ENCODE results near the gene OPTC. TPM values are rescaled to one million over a fixed set of nuclear protein-coding genes. Genes with fewer than 3 reads are reported as not detected.
A peak's percentile ranks its signal among the peaks of the same experiment; 100 is the strongest.
"Not testable (repeated sequence)": the region's sequence is repeated elsewhere in the genome, so short reads cannot be mapped to it uniquely, and the experiment has no call there.

OPTC gene
- total RNA-seq, 8 experiments from 2014 or later: 0.19 TPM; not detected in 7

- in situ Hi-C loops (cut with MboI; ENCODE audit: low pct_unique_long_range_greater_than_20kb in 2 of 9, low sequenced_read_pairs in 9 of 9, unreplicated experiment in 9 of 9): loop anchor here in 3 of 9 experiments (25.0 kb wide), 3 partner anchors 124 to 199 kb away; partner anchors contain the start of gene ATP2B4 (in 1 of the 3)
- no peak overlapping the region for H3K4me3 ChIP-seq
- peak overlapping the region; percentile 34 to 45 for H3K27ac ChIP-seq
- WGBS, 10 experiments: 7 to 60% (median 20%) methylated on average over 1 to 7 of the region's 10 CpGs; no CpG with 5 or more reads in 1 of the 10 experiments
- H3K4me1 ChIP-seq (replicated peaks in 1 of 2): peaks cover 68 to 71% of the 10 kb centered on the region in 2 donors
- peak; percentile 25 to 93 (median 60) for ATAC-seq (replicated peaks in 6 of 8)
These were observed 19.1 kb downstream of the OPTC start for GRCh38 chr1:203512848-203513584.

- 38 to 100% (median 57%) methylated on average over 1 to 3 of the region's 9 CpGs; no CpG with 5 or more reads in 5 of the 10 experiments for WGBS, 10 experiments
- peaks cover 63 to 68% of the 10 kb centered on the region in 2 donors for H3K4me1 ChIP-seq (replicated peaks in 1 of 2)
- in situ Hi-C loops (cut with MboI; ENCODE audit: low pct_unique_long_range_greater_than_20kb in 2 of 9, low sequenced_read_pairs in 9 of 9, unreplicated experiment in 9 of 9): loop anchor here in 3 of 9 experiments (25.0 kb wide), 3 partner anchors 124 to 199 kb away; partner anchors contain the start of gene ATP2B4 (in 1 of the 3)
- H3K4me3 ChIP-seq: no peak overlapping the region
- H3K27ac ChIP-seq: peak overlapping the region; percentile 34 to 45
- peak in 1 of 8 experiments; percentile 7 for ATAC-seq (replicated peaks in 6 of 8)
These were observed 19.7 kb downstream of the OPTC start for GRCh38 chr1:203513585-203514031.

GRCh38 chr1:203516184-203516583, 22.2 kb downstream of the OPTC start:
- WGBS, 10 experiments: 0 to 99% (median 29%) methylated on average over 2 to 9 of the region's 9 CpGs; no CpG with 5 or more reads in 2 of the 10 experiments
- Histone ChIP-seq H3K4me3 (no peak overlapping the region), H3K4me1 (replicated peaks in 1 of 2) (peaks cover 83 to 87% of the 10 kb centered on the region in 2 donors), H3K27ac (peak overlapping the region; percentile 36 to 69)
- ATAC-seq (replicated peaks in 6 of 8): peak in 5 of 8 experiments; percentile 37 to 80 (median 75)
- in situ Hi-C loops (cut with MboI; ENCODE audit: low pct_unique_long_range_greater_than_20kb in 2 of 9, low sequenced_read_pairs in 9 of 9, unreplicated experiment in 9 of 9): loop anchor here in 3 of 9 experiments (25.0 kb wide), 3 partner anchors 121 to 196 kb away; partner anchors contain the start of gene ATP2B4 (in 1 of the 3)

- in situ Hi-C loops (cut with MboI; ENCODE audit: low pct_unique_long_range_greater_than_20kb in 2 of 9, low sequenced_read_pairs in 9 of 9, unreplicated experiment in 9 of 9): loop anchor here in 3 of 9 experiments (25.0 kb wide), 3 partner anchors 120 to 195 kb away; partner anchors contain the start of gene ATP2B4 (in 1 of the 3)
- H3K4me1 ChIP-seq (replicated peaks in 1 of 2): peaks cover 90 to 94% of the 10 kb centered on the region in 2 donors
- H3K27ac ChIP-seq: peak overlapping the region; percentile 62 to 69
- H3K4me3 ChIP-seq: no peak overlapping the region
- no peak for ATAC-seq (replicated peaks in 6 of 8)
- 29 to 67% (median 58%) methylated on average over 1 to 4 of the region's 5 CpGs; no CpG with 5 or more reads in 5 of the 10 experiments for WGBS, 10 experiments
These were observed 23.0 kb downstream of the OPTC start for GRCh38 chr1:203516906-203517305.

- Histone ChIP-seq H3K27ac (peak overlapping the region; percentile 62 to 69), H3K4me3 (no peak overlapping the region), H3K4me1 (replicated peaks in 1 of 2) (peaks cover 91 to 97% of the 10 kb centered on the region in 2 donors)
- WGBS, 10 experiments: 66 to 83% (median 73%) methylated on average over 2 to 10 of the region's 11 CpGs; no CpG with 5 or more reads in 4 of the 10 experiments
- peak in 3 of 8 experiments; percentile 35 to 92 (median 40) for ATAC-seq (replicated peaks in 6 of 8)
- in situ Hi-C loops (cut with MboI; ENCODE audit: low pct_unique_long_range_greater_than_20kb in 2 of 9, low sequenced_read_pairs in 9 of 9, unreplicated experiment in 9 of 9): loop anchor here in 3 of 9 experiments (25.0 kb wide), 3 partner anchors 120 to 195 kb away; partner anchors contain the start of gene ATP2B4 (in 1 of the 3)
These were observed 23.6 kb downstream of the OPTC start for GRCh38 chr1:203517426-203518110.

GRCh38 chr1:203518139-203518538, 24.2 kb downstream of the OPTC start:
- ATAC-seq (replicated peaks in 6 of 8); H3K4me3 ChIP-seq: not testable (repeated sequence)
- 89 to 93% (median 90%) methylated on average over 2 to 4 of the region's 4 CpGs; no CpG with 5 or more reads in 7 of the 10 experiments for WGBS, 10 experiments
- peak overlapping the region in 1 of 2 donors; percentile 69 for H3K27ac ChIP-seq
- in situ Hi-C loops (cut with MboI; ENCODE audit: low pct_unique_long_range_greater_than_20kb in 2 of 9, low sequenced_read_pairs in 9 of 9, unreplicated experiment in 9 of 9): loop anchor here in 3 of 9 experiments (25.0 kb wide), 3 partner anchors 119 to 194 kb away; partner anchors contain the start of gene ATP2B4 (in 1 of the 3)
- peaks cover 88 to 93% of the 10 kb centered on the region in 2 donors for H3K4me1 ChIP-seq (replicated peaks in 1 of 2)

GRCh38 chr1:203518541-203518940, 24.6 kb downstream of the OPTC start:
- peaks cover 84 to 89% of the 10 kb centered on the region in 2 donors for H3K4me1 ChIP-seq (replicated peaks in 1 of 2)
- H3K27ac ChIP-seq: no peak overlapping the region
- H3K4me3 ChIP-seq: no peak overlapping the region
- ATAC-seq (replicated peaks in 6 of 8): no peak
- 67 to 100% (median 95%) methylated on average over 1 to 7 of the region's 7 CpGs; no CpG with 5 or more reads in 3 of the 10 experiments for WGBS, 10 experiments
- in situ Hi-C loops (cut with MboI; ENCODE audit: low pct_unique_long_range_greater_than_20kb in 2 of 9, low sequenced_read_pairs in 9 of 9, unreplicated experiment in 9 of 9): loop anchor here in 3 of 9 experiments (25.0 kb wide), 3 partner anchors 119 to 194 kb away; partner anchors contain the start of gene ATP2B4 (in 1 of the 3)

- H3K4me3 ChIP-seq: no peak overlapping the region
- WGBS, 10 experiments: 14 to 100% (median 50%) methylated on average over 1 to 8 of the region's 10 CpGs; no CpG with 5 or more reads in 1 of the 10 experiments
- ATAC-seq (replicated peaks in 6 of 8): peak in 7 of 8 experiments; percentile 40 to 72 (median 46)
- no peak overlapping the region for H3K27ac ChIP-seq
- in situ Hi-C loops (cut with MboI; ENCODE audit: low pct_unique_long_range_greater_than_20kb in 2 of 9, low sequenced_read_pairs in 9 of 9, unreplicated experiment in 9 of 9): loop anchor here in 3 of 9 experiments (25.0 kb wide), 3 partner anchors 118 to 193 kb away; partner anchors contain the start of gene ATP2B4 (in 1 of the 3)
- peaks cover 77 to 82% of the 10 kb centered on the region in 2 donors for H3K4me1 ChIP-seq (replicated peaks in 1 of 2)
These were observed 25.3 kb downstream of the OPTC start for GRCh38 chr1:203519053-203519840.

- 33 to 94% (median 70%) methylated on average over 1 to 5 of the region's 6 CpGs; no CpG with 5 or more reads in 4 of the 10 experiments for WGBS, 10 experiments
- H3K4me3 ChIP-seq: no peak overlapping the region
- H3K4me1 ChIP-seq (replicated peaks in 1 of 2): peaks cover 72 to 76% of the 10 kb centered on the region in 2 donors
- no peak overlapping the region for H3K27ac ChIP-seq
- ATAC-seq (replicated peaks in 6 of 8): no peak
- in situ Hi-C loops (cut with MboI; ENCODE audit: low pct_unique_long_range_greater_than_20kb in 2 of 9, low sequenced_read_pairs in 9 of 9, unreplicated experiment in 9 of 9): loop anchor here in 3 of 9 experiments (25.0 kb wide), 3 partner anchors 117 to 192 kb away; partner anchors contain the start of gene ATP2B4 (in 1 of the 3)
These were observed 25.9 kb downstream of the OPTC start for GRCh38 chr1:203519896-203520295.

GRCh38 chr1:203520315-203520714, 26.4 kb downstream of the OPTC start:
- peak in 2 of 8 experiments; percentile 34 to 43 for ATAC-seq (replicated peaks in 6 of 8)
- Histone ChIP-seq H3K27ac (no peak overlapping the region), H3K4me3 (no peak overlapping the region), H3K4me1 (replicated peaks in 1 of 2) (peaks cover 73 to 76% of the 10 kb centered on the region in 2 donors)
- in situ Hi-C loops (cut with MboI; ENCODE audit: low pct_unique_long_range_greater_than_20kb in 2 of 9, low sequenced_read_pairs in 9 of 9, unreplicated experiment in 9 of 9): loop anchor here in 3 of 9 experiments (25.0 kb wide), 3 partner anchors 117 to 192 kb away; partner anchors contain the start of gene ATP2B4 (in 1 of the 3)
- 75 to 100% (median 81%) methylated on average over 1 to 4 of the region's 5 CpGs; no CpG with 5 or more reads in 5 of the 10 experiments for WGBS, 10 experiments

- no peak for ATAC-seq (replicated peaks in 6 of 8)
- no peak overlapping the region for H3K4me3 ChIP-seq
- peaks cover 73% of the 10 kb centered on the region in 2 donors for H3K4me1 ChIP-seq (replicated peaks in 1 of 2)
- 72 to 100% (median 89%) methylated on average over 1 to 8 of the region's 10 CpGs; no CpG with 5 or more reads in 2 of the 10 experiments for WGBS, 10 experiments
- H3K27ac ChIP-seq: no peak overlapping the region
- in situ Hi-C loops (cut with MboI; ENCODE audit: low pct_unique_long_range_greater_than_20kb in 2 of 9, low sequenced_read_pairs in 9 of 9, unreplicated experiment in 9 of 9): loop anchor here in 3 of 9 experiments (25.0 kb wide), 3 partner anchors 116 to 191 kb away; partner anchors contain the start of gene ATP2B4 (in 1 of the 3)
These were observed 27.3 kb downstream of the OPTC start for GRCh38 chr1:203521074-203521794.

Measured in motor neuron (in vitro differentiated cells).